ENCODE measurements around the gene KIAA0408. TPM values are rescaled to one million over a fixed set of nuclear protein-coding genes. Genes with fewer than 3 reads are reported as not detected.

KIAA0408 gene
- total RNA-seq (2021): 27.7 and 34.7 TPM in 2 replicates
- percentile 89 among the genes with signal in this experiment for Bru-seq, nascent RNA
- percentile 94 among the genes with signal in this experiment for BruChase-seq, experiment 1, labeled RNA remaining after a 2-hour chase
- BruChase-seq, experiment 2, labeled RNA remaining after a 6-hour chase: percentile 73 among the genes with signal in this experiment
- long read RNA-seq, full-length matches to known transcripts: 1 of 2 reads
- long read RNA-seq, partial matches to known transcripts: 0 of 2 reads
- long read RNA-seq, other reads (novel, unspliced or antisense): 1 of 2 reads

DNA sequence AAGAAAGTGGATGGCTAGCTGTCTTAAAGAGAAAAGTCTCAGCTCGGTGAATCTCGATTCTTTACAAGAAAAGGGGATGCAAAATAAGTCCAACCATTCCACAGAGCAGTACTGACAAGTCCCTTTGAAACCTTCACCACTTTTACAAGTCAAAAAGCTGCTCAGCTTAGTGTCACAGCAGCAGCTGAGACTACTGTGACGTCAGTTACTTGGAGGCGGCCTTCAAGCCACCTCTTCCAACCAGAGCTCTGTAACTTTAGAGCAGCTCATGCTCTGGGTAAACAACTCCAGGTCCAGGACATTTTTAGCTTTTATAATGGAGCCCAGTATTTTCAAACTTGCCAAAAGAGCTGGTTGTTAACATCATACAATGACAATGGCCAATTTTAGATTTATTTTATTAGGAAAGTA, at the start of gene KIAA0408:
TSS of gene KIAA0408 (minus strand) at position 159 of the 411 bp plus-strand sequence. CDS start 5,408 bp downstream, outside the sequence.
- POLR2A ChIA-PET (ENCODE audit: low non-redundant PET): no interaction called here
- Histone ChIP-seq H3K4me1 (ENCODE audit: insufficient read depth, low read length, poor library complexity, severe bottlenecking) (peaks cover 45% of the 10 kb centered on the region), H3K4me3 (ENCODE audit: low read depth, low read length, poor library complexity, severe bottlenecking) (peak within 1 kb of the TSS; percentile 28), H3K27ac (ENCODE audit: low read depth, low read length, poor library complexity, severe bottlenecking) (peak within 1 kb of the TSS; percentile 58), H3K27me3 (replicated peaks; ENCODE audit: insufficient read depth, low read depth, low read length, poor library complexity) (no peaks in the 10 kb centered on the region), H3K36me3 (ENCODE audit: insufficient read depth, low read length, poor library complexity, severe bottlenecking) (no peaks in the 10 kb centered on the region), H3K9me3 (ENCODE audit: low read depth, low read length, poor library complexity, severe bottlenecking) (no peaks in the 10 kb centered on the region)
- TF ChIP-seq EZH2 (IDR thresholded peaks at IDR 0.05; ENCODE audit: borderline replicate concordance, low read depth, low read length, poor library complexity, severe bottlenecking): no peak
- TF ChIP-seq, protein P1, sequence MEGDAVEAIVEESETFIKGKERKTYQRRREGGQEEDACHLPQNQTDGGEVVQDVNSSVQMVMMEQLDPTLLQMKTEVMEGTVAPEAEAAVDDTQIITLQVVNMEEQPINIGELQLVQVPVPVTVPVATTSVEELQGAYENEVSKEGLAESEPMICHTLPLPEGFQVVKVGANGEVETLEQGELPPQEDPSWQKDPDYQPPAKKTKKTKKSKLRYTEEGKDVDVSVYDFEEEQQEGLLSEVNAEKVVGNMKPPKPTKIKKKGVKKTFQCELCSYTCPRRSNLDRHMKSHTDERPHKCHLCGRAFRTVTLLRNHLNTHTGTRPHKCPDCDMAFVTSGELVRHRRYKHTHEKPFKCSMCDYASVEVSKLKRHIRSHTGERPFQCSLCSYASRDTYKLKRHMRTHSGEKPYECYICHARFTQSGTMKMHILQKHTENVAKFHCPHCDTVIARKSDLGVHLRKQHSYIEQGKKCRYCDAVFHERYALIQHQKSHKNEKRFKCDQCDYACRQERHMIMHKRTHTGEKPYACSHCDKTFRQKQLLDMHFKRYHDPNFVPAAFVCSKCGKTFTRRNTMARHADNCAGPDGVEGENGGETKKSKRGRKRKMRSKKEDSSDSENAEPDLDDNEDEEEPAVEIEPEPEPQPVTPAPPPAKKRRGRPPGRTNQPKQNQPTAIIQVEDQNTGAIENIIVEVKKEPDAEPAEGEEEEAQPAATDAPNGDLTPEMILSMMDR (conservative IDR thresholded peaks at IDR 0.05; ENCODE audit: low read depth, low read length): no peak
- DNase-seq (ENCODE audit: low spot score): peak; percentile 80
- no TSS peak for BruUV-seq (replicated peaks)
- intact Hi-C loops (cut with micrococcal nuclease; ENCODE audit: unreplicated experiment): loop anchor here (5.0 kb wide), 1 partner anchor 157 kb away; no protein-coding TSS in a partner anchor
- CTCF ChIA-PET: interaction anchor here (0.6 kb wide), 1 partner anchor 57 kb away, joined by 3 read pairs; no protein-coding TSS in a partner anchor

DNA sequence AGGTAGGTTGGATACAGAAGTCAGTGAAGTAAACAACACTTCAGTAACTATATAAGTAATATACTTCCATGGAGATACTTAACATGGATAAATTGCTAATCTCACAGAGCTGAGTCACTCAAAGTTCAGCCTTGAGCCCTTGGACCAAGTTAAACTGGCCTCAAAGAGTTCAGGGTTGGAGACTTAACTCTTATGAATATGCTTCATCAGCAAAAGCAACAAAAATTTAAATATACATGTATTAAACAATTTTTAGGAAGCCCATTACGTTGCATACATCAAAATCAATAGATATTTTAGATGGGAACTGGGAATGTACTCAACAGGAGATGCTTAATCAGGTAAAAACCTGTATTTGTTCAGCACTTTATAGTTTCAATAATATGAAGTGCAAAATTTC, 47.7 kb upstream of the KIAA0408 start:
- ChIA-PET CTCF (no interaction called here), POLR2A (ENCODE audit: low non-redundant PET) (interaction anchor here (0.7 kb wide), 1 partner anchor 57 kb away, joined by 17 read pairs; no protein-coding TSS in a partner anchor)
- Histone ChIP-seq H3K36me3 (ENCODE audit: insufficient read depth, low read length, poor library complexity, severe bottlenecking) (peaks cover 48% of the 10 kb centered on the region), H3K27ac (ENCODE audit: low read depth, low read length, poor library complexity, severe bottlenecking) (no peak overlapping the region), H3K27me3 (replicated peaks; ENCODE audit: insufficient read depth, low read depth, low read length, poor library complexity) (no peaks in the 10 kb centered on the region), H3K4me1 (ENCODE audit: insufficient read depth, low read length, poor library complexity, severe bottlenecking) (no peaks in the 10 kb centered on the region), H3K9me3 (ENCODE audit: low read depth, low read length, poor library complexity, severe bottlenecking) (peaks cover 8% of the 10 kb centered on the region), H3K4me3 (ENCODE audit: low read depth, low read length, poor library complexity, severe bottlenecking) (no peak overlapping the region)
- intact Hi-C loops (cut with micrococcal nuclease; ENCODE audit: unreplicated experiment): no loop called here
- TF ChIP-seq, protein P1 (conservative IDR thresholded peaks at IDR 0.05; ENCODE audit: low read depth, low read length): no peak
- no peak for TF ChIP-seq EZH2 (IDR thresholded peaks at IDR 0.05; ENCODE audit: borderline replicate concordance, low read depth, low read length, poor library complexity, severe bottlenecking)
- BruUV-seq (replicated peaks): no TSS peak
- DNase-seq (ENCODE audit: low spot score): no peak

DNA sequence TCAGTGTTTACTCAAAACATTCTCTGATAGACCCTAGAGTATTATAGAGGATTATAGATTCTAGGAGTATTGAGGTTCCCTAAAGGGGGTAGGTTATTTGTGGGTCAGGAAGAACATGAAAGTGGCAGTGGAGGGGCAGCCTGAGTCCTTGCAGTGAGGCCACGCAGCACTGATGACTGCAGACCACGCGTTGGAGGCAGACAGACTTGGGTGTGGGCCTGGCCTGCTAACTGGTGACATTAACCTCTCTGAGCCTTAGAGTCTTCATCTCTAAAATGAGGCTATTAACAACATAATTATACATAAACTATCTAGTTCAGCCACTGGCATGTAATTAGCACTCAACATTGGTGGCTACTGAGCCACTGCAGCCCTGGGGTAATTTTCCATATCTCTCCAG, 43.8 kb upstream of the KIAA0408 start:
- ChIA-PET CTCF (no interaction called here), POLR2A (ENCODE audit: low non-redundant PET) (no interaction called here)
- intact Hi-C loops (cut with micrococcal nuclease; ENCODE audit: unreplicated experiment): no loop called here
- H3K27me3 ChIP-seq (replicated peaks; ENCODE audit: insufficient read depth, low read depth, low read length, poor library complexity): no peaks in the 10 kb centered on the region
- H3K36me3 ChIP-seq (ENCODE audit: insufficient read depth, low read length, poor library complexity, severe bottlenecking): peaks cover 14% of the 10 kb centered on the region
- H3K27ac ChIP-seq (ENCODE audit: low read depth, low read length, poor library complexity, severe bottlenecking): no peak overlapping the region
- no peaks in the 10 kb centered on the region for H3K9me3 ChIP-seq (ENCODE audit: low read depth, low read length, poor library complexity, severe bottlenecking)
- H3K4me1 ChIP-seq (ENCODE audit: insufficient read depth, low read length, poor library complexity, severe bottlenecking): no peaks in the 10 kb centered on the region
- DNase-seq (ENCODE audit: low spot score): no peak
- no peak overlapping the region for H3K4me3 ChIP-seq (ENCODE audit: low read depth, low read length, poor library complexity, severe bottlenecking)
- no peak for TF ChIP-seq EZH2 (IDR thresholded peaks at IDR 0.05; ENCODE audit: borderline replicate concordance, low read depth, low read length, poor library complexity, severe bottlenecking)
- TF ChIP-seq, protein P1 (conservative IDR thresholded peaks at IDR 0.05; ENCODE audit: low read depth, low read length): no peak
- BruUV-seq (replicated peaks): no TSS peak
